HCT116 (cell line): ENCODE results near the gene CHMP4B.

ENCODE experiments used
- CTCF ChIP-seq, 3 experiments: fragments of 200-600 bp in 1 of 3; sonication (generic) in 1 of 3; IDR thresholded peaks in 2 of 3; conservative IDR thresholded peaks in 1 of 3; 2 replicates each; pipeline ENCODE4 v1.5.1; 2012 to 2017; ENCODE audit warnings: low read depth in 2 of 3, low read length in 2 of 3, antibody characterized with exemption in 1 of 3, borderline replicate concordance in 1 of 3, control low read depth in 1 of 3, mild to moderate bottlenecking in 1 of 3, mixed read lengths in 1 of 3, mixed run types in 1 of 3, moderate library complexity in 1 of 3; ENCODE audit not compliant: insufficient read depth in 1 of 3
- EGR1 ChIP-seq: IDR thresholded peaks from 2 replicates; pipeline ENCODE4 v1.6.1; 2012; ENCODE audit warnings: low read depth
- EZH2 ChIP-seq: fragments of 200-600 bp; sonication (generic); IDR thresholded peaks from 2 replicates; pipeline ENCODE4 v1.6.1; 2017; ENCODE audit warnings: antibody characterized with exemption, mixed run types
- JUND ChIP-seq: IDR thresholded peaks from 2 replicates; pipeline ENCODE4 v1.6.1; 2012
- MAX ChIP-seq: IDR thresholded peaks from 2 replicates; pipeline ENCODE4 v1.6.1; 2012
- POLR2A ChIP-seq: IDR thresholded peaks from 2 replicates; pipeline ENCODE4 v1.7.0; 2011; ENCODE audit warnings: borderline replicate concordance; ENCODE audit not compliant: insufficient read depth, insufficient read length; ENCODE audit errors: extremely low read depth
- RAD21 ChIP-seq: IDR thresholded peaks from 2 replicates; pipeline ENCODE4 v1.6.1; 2012; ENCODE audit warnings: low read depth, mild to moderate bottlenecking
- TCF7L2 ChIP-seq: IDR thresholded peaks from 2 replicates; pipeline ENCODE4 v1.7.0; 2011; ENCODE audit warnings: borderline replicate concordance, inconsistent platforms; ENCODE audit not compliant: insufficient read depth, insufficient read length; ENCODE audit errors: extremely low read depth
- YY1 ChIP-seq: IDR thresholded peaks from 2 replicates; pipeline ENCODE4 v1.6.1; 2011; ENCODE audit warnings: low read length, low read depth, moderate library complexity, mild to moderate bottlenecking; ENCODE audit not compliant: insufficient replicate concordance; ENCODE audit errors: extremely low read depth

DNA sequence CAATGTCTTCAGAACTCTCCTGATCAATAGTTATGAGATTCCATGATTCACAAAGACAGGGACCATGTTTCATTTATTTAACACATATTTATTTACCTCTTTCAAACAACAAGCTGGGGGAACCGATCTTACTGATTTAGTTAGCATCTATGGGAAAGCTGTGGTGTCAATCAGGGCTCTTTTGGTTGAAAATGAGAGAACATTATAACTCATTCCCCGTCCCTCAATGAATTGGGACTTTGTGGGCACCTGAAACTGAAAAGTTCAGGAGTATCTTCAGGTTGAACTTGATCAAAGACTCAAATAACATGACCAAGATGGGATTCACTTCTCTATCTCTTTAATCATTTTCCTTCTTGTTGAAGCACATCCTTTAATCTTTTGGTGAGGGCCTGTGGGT lies 67.4 kb downstream of the CHMP4B start:
- TF ChIP-seq CTCF (IDR thresholded peaks at IDR 0.05 in 2 of 3, conservative IDR thresholded peaks at IDR 0.05 in 1 of 3; ENCODE audit: borderline replicate concordance in 1 of 3, insufficient read depth in 1 of 3, low read depth in 2 of 3, low read length in 2 of 3) (no peak), MAX (no peak), POLR2A (no peak), JUND (no peak), TCF7L2 (no peak), RAD21 (no peak), EZH2 (no peak), EGR1 (no peak), YY1 (no peak)
